NCI-H82 treated with DMSO at 0.1 percent for 48 hours (cell line): ENCODE data around the gene MPHOSPH9.
A peak's percentile ranks its signal among the peaks of the same experiment; 100 is the strongest.

Experiments
- DNase-seq: peaks from one replicate; lab custom pipeline; 2025; ENCODE audit not compliant: unreplicated experiment; lab: John Stamatoyannopoulos, UW

MPHOSPH9 gene, protein sequence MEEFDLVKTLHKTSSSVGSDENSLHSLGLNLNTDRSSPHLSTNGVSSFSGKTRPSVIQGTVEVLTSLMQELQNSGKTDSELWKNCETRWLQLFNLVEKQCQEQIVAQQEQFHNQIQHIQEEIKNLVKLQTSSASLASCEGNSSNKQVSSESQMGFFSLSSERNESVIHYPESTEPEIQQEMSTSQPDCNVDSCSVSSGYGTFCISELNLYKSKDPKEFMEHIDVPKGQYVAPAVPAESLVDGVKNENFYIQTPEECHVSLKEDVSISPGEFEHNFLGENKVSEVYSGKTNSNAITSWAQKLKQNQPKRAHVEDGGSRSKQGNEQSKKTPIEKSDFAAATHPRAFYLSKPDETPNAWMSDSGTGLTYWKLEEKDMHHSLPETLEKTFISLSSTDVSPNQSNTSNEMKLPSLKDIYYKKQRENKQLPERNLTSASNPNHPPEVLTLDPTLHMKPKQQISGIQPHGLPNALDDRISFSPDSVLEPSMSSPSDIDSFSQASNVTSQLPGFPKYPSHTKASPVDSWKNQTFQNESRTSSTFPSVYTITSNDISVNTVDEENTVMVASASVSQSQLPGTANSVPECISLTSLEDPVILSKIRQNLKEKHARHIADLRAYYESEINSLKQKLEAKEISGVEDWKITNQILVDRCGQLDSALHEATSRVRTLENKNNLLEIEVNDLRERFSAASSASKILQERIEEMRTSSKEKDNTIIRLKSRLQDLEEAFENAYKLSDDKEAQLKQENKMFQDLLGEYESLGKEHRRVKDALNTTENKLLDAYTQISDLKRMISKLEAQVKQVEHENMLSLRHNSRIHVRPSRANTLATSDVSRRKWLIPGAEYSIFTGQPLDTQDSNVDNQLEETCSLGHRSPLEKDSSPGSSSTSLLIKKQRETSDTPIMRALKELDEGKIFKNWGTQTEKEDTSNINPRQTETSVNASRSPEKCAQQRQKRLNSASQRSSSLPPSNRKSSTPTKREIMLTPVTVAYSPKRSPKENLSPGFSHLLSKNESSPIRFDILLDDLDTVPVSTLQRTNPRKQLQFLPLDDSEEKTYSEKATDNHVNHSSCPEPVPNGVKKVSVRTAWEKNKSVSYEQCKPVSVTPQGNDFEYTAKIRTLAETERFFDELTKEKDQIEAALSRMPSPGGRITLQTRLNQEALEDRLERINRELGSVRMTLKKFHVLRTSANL

DNA sequence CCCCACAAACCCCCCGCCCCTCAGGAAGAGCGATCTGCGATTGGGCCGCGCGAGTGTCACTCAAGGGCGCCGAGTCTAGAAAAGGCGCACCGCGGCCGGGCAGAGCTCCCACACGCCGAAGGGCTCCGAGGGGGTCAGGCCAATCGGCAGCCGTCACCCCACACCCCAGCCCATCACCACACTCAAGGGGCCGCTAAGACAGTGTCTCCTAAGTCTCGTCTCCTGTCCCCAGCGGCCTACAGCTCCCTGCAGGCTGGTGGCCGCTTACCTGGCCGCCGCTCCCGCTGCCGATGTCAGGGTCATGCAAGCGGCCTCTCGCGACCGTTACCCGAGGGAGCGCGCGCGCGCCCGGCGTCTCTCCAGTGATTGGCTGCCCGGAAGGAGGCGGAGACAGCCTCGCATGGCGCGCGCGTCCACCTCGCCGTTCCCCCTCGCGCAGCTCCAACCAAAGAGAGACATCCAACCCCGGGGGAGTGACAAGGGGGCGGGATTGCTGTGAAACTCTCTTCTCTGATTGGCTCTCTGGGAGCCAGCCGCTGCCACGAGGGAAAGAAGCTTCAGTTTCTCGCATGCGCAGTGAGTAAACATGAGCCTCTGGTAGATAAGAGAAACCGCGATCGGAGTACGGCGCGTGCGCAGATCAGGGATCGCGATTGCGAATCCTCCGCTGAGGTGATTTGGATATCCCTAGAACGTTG lies at the start of gene MPHOSPH9, which contains the start of gene MTRFR:
MPHOSPH9 (minus strand) TSS at position 335 of the 698 bp plus-strand sequence. CDS start 2,777 bp downstream, outside the sequence.
MTRFR (plus strand) TSS at position 630 of the 698 bp plus-strand sequence. CDS start 20,239 bp downstream, outside the sequence.
- peak; percentile 99 for DNase-seq

DNA sequence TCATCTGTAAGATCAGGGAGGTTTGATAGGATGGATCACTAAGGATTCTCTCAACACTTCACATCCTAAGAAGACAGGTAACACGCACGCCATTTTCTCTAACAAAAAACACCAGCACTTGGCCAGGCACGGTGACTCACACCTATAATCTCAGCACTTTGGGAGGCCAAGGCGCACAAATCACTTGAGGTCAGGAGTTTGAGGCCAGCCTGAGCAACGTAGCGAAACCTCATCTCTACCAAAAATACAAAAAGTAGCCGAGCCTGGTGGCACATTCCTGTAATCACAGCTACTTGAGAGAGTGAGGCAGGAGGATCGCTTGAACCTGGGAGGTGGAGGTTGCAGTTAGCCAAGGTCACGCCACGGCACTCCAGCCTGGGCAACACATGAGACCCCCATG lies 49.2 kb upstream of the MPHOSPH9 start:
- no peak for DNase-seq

DNA sequence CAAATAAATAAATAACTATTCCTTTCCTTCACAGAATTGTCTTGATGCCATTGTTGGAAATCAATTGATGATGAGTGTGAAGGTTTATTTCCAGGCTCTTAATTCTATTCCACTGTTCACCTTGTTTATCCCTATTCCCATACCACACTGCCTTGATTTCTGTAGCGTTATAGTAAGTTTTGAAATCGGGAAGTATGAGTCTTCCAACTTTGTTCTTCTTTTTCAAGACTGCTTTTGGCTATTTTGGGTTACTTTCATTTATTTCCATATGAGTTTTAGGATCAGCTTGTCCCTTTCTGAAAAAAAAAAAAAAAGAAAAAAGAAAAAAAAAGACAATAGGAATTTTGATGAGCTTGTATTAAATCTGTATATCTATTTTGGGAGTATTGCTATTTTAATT lies 48.0 kb upstream of the MPHOSPH9 start:
- no peak for DNase-seq

GRCh38 chr12:123278101-123278627 lies 45.2 kb upstream of the MPHOSPH9 start:
- DNase-seq: no peak

- DNase-seq: no peak
These were observed 40.2 kb upstream of the MPHOSPH9 start for GRCh38 chr12:123273166-123273565.

DNA sequence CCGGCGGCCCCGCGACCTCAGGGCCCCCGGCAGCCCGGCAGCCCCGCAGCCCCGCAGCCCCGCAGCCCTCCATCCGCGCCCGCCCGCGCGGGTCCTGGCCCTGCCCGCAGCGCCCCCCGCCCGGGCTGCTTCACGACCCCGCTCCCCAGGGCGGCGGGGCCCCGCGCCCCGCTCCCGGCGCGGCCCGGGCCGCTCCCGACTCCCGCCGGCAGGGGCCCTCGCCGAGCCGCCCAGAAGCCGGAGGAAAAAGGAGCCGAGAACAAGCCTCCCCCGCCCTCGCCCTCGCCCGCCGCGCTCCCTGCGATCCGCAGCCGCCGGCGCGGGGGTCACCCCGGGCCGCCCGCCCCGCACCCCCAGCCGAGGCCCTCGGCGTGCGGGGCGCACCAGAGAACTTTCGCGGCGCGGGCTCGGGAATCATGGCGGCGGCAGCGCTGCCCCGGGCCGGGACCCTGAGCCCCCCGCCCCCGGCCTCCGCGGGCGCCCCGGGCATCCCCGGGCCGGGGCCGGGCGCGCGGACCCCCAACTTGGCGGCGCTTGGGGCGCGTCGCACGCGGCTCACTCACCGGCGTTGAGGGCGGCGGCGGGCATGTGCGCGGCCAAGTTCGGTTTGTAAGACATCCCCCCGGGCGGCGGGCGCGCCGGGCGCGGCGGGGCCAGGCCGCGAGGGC lies 38.2 kb upstream of the MPHOSPH9 start:
- peak; percentile 26 for DNase-seq

DNA sequence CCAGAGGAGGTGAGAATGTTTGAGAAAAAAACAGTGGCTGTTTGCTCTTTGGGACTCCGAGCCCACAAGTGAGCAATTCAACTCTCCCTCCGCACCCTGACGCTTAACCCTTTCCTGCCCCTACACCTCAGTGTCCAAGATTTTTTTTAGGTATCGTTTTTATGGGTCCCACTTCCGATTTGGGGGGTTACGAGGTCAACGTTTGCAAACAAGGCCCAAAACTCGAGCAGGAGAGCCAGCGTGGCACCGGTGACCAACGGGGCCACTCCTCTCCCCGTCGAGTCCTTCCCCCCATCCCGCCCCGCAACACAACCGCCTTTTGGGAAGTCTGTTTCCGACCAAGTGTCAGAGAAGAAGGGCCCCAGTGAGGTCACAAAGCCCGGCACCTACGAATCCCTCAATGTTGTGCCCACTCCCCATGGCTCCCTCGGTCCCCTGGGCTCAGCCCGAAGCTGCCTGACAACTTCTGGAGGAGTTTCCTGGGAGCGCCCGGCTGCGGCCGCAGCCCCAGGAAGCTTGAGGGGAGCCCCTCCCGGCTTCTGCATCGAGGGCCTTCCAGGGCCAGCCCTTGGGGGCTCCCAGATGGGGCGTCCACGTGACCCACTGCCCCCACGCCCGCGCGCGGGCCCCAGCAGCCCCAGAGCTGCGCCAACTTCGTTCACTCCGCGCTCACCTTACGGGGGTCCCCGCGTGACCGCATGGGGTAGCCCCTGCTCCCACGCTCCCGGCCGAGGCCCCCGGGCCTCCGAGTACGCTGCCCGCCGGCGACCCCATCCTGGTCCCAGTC lies 37.5 kb upstream of the MPHOSPH9 start:
- no peak for DNase-seq

DNA sequence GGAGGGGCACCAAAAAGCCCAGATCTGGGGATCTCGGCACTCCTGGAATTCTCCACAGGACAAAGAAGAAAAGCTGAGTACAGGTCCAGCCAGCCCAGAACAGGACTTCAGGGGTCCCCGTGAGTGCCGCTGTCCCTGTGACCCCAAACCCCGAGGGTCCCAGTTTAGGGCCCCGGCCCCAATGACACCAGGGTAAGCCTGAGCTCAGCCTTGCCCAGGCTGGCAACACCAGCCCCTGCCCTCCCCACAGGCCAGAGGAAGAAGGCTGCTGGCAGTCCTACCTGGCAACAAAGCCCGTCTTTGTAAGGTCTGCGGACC lies 36.9 kb upstream of the MPHOSPH9 start:
- no peak for DNase-seq

DNA sequence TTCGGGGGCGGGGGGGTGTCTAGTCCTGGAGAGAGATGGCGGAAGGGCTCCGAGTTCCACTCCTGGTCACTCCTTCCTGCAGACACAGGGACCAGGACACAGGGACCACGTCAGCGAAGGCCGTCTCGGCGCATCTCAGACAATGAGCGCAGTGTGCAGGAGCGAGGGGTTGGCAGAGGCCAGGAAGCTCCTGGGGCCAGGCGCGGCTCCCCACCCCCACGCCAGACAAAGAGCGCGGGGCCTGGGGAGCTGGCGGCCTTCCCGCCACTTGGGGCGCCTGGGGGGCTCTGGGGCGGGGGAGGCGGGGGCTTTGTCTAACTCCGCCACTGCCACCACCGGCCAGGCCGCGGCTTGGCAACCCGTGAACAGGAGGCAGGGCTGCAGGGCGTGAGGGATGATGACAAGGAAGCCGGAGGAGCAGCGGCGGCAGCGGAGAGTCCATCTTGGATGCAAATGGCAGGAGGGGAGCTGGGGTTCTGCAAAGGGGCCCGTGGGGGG lies 36.5 kb upstream of the MPHOSPH9 start:
- DNase-seq: no peak

DNA sequence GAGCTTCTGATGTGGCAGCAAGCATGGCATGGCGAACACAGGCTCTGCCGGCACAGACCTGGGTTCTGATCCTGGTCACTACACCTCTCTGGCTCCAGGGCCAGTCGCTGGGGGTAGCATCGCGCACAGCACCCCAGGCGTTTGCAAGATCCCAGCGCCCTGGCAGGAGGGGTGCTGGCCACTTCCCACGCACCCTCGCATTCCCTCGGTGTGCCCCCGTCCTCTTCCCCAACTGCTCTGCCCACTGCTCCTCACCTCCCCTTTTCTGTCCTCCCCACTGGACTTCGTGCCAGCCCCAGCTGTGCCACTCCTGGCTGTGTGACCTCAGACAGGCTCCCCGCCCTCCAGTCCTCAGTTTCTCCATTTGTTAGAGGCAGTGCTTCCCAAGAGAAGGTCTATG lies 35.9 kb upstream of the MPHOSPH9 start:
- DNase-seq: no peak

- no peak for DNase-seq
These were observed 35.3 kb upstream of the MPHOSPH9 start for GRCh38 chr12:123267991-123268843.

GRCh38 chr12:123267335-123267920 lies 34.5 kb upstream of the MPHOSPH9 start:
- no peak for DNase-seq

DNA sequence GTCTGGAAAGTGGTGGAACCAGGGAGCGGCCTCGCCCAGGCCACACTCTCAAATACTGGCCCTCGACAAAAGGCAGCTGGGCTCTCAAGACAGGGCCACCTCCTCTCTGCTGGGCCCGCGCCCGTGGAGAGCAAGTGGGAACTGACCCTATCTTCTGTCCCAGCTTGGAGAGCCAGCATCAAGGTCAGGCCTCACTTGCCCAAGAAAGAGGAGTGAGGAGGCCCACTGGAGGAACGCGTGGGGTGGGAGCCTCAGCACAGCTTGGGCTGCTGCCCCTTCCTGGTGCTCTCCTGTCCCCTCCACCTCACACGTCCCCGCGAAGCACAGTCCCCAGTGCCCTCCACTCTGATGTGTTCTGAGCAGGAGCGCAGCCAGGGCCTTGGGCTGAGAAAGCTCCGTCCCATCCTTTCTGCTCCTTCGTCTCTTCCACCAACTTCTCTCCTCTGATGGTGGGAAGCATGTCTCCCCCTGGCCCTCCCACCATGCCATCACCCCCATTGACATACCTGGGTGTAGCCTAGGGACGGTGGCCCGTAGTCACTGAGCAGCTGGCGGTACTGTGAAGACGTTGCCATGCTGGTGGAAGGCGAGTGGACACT lies 33.8 kb upstream of the MPHOSPH9 start:
- no peak for DNase-seq

DNA sequence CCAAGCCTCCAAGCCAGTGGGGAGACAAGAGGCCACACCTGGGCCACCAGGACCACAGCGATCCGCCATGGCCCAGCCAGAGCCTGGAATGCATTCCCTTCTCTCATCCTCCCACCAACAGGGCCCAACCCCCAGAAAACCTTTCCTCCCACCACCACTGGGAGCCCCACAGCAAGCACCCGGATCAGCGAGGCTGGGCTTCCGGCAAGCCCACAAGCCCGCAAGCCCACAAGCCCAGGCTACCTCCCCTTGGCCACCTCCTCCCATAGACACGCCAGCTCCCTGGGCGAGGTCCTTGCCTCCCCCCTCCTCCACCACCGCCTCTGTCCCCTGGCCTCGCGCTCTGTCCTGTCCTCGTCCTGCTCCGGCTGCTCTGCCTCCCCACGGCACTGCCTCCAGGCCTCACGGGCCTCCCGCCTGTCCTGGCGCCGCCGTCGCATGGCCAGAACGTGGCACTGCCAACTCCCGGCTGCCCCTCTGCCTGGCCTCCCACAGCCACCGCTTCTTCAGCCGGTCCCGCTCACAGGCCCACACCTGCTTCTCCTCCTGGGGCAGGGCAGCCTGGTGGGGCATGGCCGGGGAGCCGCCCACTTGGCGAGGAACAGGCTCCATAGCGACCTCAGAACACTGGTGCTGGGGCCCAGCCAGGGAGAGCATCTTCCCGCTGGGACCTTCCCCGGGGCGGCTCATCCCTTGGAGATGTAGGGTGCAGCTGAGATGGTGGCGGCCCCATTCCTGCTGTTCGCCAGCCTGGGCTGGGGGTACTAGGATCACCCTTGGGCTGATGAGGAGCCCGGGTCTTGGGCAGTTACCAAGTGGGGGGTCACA lies 33.1 kb upstream of the MPHOSPH9 start:
- no peak for DNase-seq

GRCh38 chr12:123264642-123265041 lies 31.7 kb upstream of the MPHOSPH9 start:
- DNase-seq: no peak

- DNase-seq: no peak
These were observed 30.4 kb upstream of the MPHOSPH9 start for GRCh38 chr12:123263196-123263817.
